ENCODE measurements around the gene SEMA3F. TPM values are rescaled to one million over a fixed set of nuclear protein-coding genes. Genes with fewer than 3 reads are reported as not detected.

SEMA3F gene
- total RNA-seq, 2 donors from 2014 or later: 27.8 to 48.0 TPM

- DNase-seq (ENCODE audit: low spot score): no peak
- intact Hi-C loops (cut with DNase I): loop anchor here in 1 of 2 donors (2.0 kb wide), 1 partner anchor 77 kb away; no protein-coding TSS in a partner anchor
These were observed 3.4 kb upstream of the SEMA3F start for GRCh38 chr3:50151728-50152127.

- intact Hi-C loops (cut with DNase I): no loop called here
- no peak for DNase-seq (ENCODE audit: low spot score)
These were observed 1.2 kb upstream of the SEMA3F start for GRCh38 chr3:50153782-50154475.

DNA sequence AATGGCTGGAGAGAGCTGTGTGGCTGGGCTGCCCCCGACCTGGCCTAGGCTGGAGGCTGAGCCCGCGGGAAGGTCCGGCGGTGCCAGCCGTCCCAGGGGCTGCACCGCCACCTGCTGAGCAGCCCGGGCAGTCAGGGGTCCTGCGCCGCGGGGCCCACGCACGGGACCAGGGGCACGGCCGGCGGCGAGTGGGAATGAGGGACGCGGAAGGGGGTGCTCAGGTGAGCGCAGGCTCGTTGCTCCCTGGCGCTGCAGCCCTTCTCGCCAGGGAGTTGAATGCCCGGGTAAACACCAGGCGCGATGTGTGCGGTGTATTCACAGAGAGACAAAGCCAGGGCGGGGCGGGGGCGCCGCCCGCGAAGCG, 666 bp upstream of the SEMA3F start:
- DNase-seq (ENCODE audit: low spot score): no peak
- intact Hi-C loops (cut with DNase I): no loop called here

DNA sequence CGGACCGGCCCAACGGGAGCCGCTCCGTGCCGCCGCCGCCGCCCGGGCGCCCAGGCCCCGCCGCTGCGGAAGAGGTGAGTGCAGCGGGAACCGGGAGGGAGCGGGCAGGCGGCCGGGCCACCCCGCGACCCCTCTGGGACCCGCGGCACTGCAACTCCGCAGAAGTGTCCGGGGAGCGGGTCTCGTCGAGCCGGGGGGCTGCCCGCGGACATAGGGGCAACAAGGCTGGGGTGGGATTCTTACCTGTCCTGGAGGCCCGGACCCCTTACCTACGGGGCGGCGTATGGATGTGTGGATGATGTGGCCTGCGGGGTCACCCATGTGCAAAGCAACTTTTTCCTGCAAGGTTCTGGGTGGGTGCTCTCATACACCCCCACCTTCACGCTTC, 361 bp downstream of the SEMA3F start:
- no peak for DNase-seq (ENCODE audit: low spot score)
- intact Hi-C loops (cut with DNase I): no loop called here

DNA sequence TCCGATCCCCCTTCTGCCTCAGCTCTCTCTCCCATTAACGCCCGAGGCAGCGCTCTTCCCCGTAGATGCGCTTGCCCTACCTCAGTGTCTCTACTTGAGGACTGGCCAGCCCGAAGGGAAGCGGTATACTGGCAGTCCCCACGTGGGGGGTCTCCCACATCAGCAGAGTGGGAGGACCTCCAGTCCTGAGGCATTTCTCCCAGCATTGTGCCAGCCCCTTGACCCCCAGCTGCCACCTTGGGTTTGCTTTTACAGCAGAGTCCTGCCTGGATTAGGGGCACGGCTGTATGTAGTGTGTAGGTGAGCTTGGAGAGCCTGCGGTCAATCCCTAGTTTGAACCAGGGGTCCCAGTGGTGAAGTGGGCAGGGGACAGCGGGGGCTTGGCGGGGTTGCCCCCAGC, 767 bp downstream of the SEMA3F start:
- no peak for DNase-seq (ENCODE audit: low spot score)
- intact Hi-C loops (cut with DNase I): no loop called here

DNA sequence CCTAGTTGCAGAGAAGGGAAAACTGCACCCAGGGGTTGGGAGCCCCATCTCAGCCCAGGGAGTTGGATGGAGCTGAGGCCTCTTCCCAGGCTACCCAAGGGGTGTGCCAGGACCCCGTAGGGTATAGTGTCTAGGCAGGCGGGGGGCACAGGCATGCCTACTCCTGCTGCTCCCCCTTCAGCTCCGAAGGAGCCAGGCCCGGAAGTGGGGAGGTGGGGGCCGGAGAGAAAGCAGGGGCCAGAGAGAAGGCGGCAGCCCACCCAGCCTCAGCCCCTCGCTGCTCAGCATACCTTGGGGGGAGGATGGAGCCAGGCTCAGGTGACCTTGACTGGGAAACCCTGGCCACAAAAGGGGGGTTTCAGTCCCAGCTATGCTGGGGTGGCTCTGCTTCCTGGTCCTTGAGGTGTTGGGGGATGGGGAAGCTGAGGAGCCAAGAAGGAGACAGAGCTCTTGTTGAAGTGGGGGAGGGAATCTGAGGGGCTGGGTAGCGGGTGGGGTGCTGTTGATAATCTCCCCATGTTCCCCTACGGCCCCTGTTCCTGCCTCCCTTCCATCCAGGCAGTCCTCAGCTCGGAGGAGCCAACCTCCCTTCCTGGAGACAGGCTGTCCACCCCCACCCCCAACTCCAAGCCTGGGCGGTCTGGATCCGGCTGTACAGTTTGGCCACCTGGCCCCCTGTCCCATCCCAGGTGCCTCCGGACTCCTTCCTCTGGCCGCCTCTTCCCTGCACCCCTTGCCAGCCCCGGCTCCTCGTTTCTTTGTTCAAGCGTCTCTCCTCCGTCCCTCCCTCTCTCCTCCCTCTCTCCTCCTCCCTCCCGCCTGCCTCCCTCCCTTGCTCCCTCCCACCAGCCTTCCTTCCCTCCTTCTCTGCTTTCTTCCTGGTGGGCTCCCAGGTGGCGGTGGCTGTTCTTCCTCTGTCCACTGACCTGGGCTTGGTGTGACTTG, 1.7 kb downstream of the SEMA3F start:
- no peak for DNase-seq (ENCODE audit: low spot score)
- intact Hi-C loops (cut with DNase I): no loop called here

DNA sequence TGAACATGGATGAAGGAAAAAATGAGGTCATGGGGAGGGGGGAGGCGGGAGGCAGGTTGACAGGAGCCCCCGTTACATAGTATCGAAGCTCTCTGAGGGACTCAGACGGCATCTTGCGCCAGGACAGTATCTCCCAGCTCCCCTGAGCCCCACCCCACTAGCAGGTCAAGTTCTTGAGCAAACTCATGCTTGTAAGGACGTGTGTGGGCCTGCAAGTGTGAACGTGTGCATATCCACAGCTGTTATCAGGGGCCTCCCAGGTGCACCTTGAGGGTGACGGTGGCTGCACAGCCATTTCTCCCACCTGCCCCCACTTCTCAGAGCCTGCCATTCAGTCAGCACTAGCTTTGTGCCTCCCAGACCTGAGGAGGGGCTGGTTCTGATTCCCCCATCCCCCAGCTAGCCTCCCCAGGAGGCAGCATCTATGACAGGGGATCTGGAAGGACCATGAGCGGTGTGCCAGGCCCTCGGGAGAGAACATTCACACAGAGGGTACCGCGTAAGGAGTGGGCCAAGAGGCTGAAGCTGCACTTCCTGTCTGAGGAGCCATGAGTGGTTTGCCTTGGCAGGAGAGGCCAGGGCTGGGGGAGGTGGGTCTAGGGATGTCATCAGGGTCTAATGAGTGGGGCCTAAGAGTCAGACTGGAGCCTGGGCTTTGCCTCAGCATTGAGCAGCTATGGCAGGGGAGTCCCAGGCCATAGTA, 2.9 kb downstream of the SEMA3F start:
- intact Hi-C loops (cut with DNase I): no loop called here
- DNase-seq (ENCODE audit: low spot score): no peak

GRCh38 chr3:50158530-50159146, 3.5 kb downstream of the SEMA3F start:
- DNase-seq (ENCODE audit: low spot score): no peak
- intact Hi-C loops (cut with DNase I): no loop called here

- DNase-seq (ENCODE audit: low spot score): peak; percentile 89
- intact Hi-C loops (cut with DNase I): no loop called here
These were observed 5.4 kb downstream of the SEMA3F start for GRCh38 chr3:50160561-50160983.

- DNase-seq (ENCODE audit: low spot score): no peak
- intact Hi-C loops (cut with DNase I): no loop called here
These were observed 6.2 kb downstream of the SEMA3F start for GRCh38 chr3:50161320-50161719.

DNA sequence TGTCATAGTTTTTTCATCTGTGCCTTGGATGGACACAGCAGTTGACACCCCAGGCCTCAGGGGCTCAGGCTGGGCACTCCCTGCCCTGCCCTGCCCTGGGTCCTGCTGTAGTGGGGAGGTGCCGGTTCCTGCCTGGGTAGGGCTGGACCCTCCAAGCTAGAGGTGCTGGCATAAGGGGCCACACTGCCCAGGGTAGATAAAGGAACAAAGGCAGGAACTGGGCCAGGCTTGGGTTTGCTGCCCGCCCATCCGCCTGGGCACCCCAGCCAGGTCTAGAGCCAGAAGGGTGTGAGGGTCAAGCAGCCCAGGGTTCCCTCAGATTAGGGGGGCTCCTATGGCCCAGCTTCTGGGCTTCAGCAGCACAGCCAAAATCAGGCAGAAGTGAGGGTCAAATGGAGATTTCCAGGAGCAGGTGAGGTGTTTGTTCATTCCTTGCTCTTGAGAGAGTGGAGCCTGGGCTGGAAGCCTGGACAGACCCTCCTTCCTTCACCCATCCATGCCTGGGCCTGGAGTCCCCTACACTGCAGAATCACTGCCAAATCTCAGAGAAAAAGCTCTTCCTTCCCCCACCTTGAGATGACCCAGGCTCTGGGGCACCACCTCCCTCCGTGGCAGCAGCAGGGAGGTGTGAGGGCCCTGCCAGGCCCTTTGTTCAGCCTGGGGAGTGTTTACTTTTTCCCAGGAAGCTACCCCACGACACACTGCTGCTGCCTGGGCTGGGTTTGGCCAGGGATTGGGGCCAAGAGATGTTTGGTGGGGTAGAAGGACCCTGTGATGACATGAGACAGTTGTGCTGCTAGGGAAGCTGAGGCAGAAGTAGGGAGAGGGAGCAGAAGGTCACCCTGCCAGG, 7.1 kb downstream of the SEMA3F start:
- no peak for DNase-seq (ENCODE audit: low spot score)
- intact Hi-C loops (cut with DNase I): no loop called here

- intact Hi-C loops (cut with DNase I): no loop called here
- peak; percentile 93 for DNase-seq (ENCODE audit: low spot score)
These were observed 8.7 kb downstream of the SEMA3F start for GRCh38 chr3:50163572-50164455.

DNA sequence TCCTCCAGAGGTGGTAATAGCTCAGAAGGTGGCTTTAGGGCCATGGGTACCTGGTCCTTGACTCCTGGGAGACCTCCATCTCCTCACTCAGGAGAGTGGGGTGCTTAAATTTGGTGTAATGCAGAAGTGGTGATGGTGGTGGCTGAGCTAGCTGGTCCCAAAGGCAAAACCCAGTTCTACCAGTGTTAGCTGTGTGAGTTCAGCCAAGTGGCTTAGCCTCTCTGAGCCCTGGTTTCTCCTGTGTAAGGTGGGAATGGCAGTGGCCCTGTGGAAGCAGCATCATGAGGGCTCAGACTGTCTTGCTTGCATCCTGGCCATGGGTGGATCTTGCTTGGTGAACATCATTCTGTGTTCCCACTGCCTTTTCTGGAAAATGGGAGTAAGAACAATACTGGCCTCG, 9.4 kb downstream of the SEMA3F start:
- intact Hi-C loops (cut with DNase I): no loop called here
- no peak for DNase-seq (ENCODE audit: low spot score)

DNA sequence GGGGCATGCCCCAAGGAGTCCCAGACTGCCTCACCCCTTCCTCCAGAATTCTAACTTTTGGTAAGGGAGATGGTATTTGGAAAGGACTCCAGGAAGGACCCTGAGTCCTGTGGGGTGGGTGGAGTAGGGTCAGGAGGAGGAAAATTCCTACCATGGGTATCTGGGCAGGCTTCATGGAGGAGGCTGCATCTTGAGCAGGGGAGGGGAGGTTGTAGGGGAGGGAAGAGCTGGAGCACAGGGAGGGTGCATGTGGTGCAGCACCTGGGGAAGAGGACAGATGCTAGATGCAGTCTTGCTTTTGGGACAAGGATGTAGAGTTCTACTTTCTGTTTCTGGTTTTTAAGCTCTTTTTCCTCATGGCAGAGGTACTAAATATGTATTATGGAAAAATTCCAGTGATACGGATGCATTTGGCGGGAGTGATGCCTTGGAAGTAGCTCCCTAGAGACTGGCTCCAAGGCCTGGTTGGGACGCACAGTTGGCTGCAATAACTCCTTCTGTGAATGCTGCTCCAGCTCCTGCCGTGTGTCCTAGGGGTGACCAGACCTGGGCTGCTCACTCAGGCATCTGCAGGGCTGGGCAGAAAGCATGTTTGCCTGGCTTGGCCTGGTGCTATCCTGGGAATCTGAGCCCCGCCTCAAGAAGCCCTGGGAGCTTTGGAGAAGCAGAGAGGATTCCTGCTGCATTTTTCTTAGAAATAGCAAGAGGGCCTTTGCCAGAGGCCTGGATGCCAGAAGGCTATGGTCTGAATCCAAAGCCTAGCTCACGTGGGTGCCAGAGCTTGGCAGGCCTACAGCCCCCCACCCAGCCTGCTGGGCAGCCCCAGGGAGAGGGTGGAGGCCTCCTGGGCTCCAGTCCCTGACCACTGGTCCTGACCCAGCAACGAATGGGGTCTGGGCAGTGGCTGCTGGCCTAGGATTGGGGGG, 10.1 kb downstream of the SEMA3F start:
- intact Hi-C loops (cut with DNase I): no loop called here

GRCh38 chr3:50165910-50166538, 10.9 kb downstream of the SEMA3F start:
- no peak for DNase-seq (ENCODE audit: low spot score)
- intact Hi-C loops (cut with DNase I): no loop called here

More for the DNA sequence above, 10.1 kb downstream of the SEMA3F start:
- no peak for DNase-seq (ENCODE audit: low spot score)

DNA sequence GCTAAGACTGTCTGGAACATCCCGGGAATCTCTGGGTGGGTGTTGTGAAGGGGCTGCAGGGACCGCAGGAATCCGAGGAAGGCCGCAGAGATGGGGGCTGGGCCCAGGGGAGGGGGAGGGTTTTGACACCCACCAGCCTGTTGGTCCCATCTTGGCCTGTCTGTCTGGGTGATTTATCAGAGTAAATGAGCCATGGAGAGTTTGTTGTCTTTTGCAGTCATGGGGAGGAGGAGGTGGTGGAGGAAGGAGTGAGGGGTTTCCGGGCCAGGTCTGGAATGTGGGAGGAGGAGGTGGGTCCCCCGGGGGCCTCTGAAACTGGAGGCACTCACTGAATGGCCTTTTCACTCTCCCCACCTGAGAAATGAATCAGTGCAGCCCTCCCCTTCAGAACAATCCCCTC, 11.5 kb downstream of the SEMA3F start:
- DNase-seq (ENCODE audit: low spot score): no peak
- intact Hi-C loops (cut with DNase I): no loop called here

Measured in posterior vena cava (tissue), 2 donors.